ENCODE measurements around the gene CDK11B. TPM values are rescaled to one million over a fixed set of nuclear protein-coding genes. Genes with fewer than 3 reads are reported as not detected.
"Not testable (repeated sequence)": the region's sequence is repeated elsewhere in the genome, so short reads cannot be mapped to it uniquely, and the experiment has no call there.

CDK11B gene
- total RNA-seq, 1 donor from 2014 or later, result 29.7 TPM

DNA sequence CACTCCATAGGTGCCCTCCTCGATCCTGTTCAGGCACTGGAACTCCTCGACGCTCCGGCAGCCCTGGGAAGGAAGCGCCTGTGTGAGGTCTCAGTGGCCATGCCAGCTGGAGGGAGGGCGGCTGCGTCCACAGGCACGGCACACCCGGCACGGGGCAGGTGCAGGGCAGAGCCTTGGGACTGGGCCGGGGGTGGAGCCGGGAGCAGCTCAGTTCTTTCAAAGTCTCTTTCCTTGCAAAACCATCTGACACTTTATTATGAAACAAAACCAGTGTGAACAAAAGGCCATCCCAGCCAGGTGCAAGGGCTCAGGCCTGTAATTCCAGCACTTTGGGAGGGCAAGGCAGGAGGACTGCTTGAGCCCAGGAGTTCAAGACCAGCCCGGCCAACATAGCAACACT, 20.3 kb downstream of the CDK11B start:
- H3K9me3 Mint-ChIP-seq (ENCODE audit: unreplicated experiment); H3K4me3 Mint-ChIP-seq (ENCODE audit: unreplicated experiment); H3K4me1 Mint-ChIP-seq (ENCODE audit: unreplicated experiment); H3K36me3 Mint-ChIP-seq (ENCODE audit: unreplicated experiment); DNase-seq (ENCODE audit: extremely low spot score, unreplicated experiment); H3K27me3 Mint-ChIP-seq (ENCODE audit: unreplicated experiment); H3K27ac Mint-ChIP-seq (ENCODE audit: unreplicated experiment): not testable (repeated sequence)

DNA sequence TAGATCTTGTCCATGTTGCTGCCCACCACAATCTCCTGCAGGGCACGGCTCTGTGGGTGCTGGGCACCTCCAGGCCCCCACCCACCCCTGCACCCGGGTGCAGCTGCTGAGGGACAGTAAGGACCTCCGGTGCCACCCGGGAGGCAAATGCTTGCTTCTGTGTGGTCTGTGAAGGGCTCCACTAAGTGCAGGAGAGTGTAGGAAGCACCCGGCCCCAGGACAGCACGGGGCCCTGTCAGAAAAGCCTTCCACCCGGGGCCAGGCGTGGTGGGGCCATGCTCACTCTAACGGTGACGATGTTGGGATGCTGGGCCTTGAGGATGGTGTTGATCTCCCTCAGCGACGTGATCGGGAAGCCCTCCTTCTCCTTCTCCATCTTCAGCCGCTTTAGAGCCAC, 21.3 kb downstream of the CDK11B start:
- DNase-seq (ENCODE audit: extremely low spot score, unreplicated experiment); H3K9me3 Mint-ChIP-seq (ENCODE audit: unreplicated experiment); H3K36me3 Mint-ChIP-seq (ENCODE audit: unreplicated experiment); H3K4me1 Mint-ChIP-seq (ENCODE audit: unreplicated experiment); H3K4me3 Mint-ChIP-seq (ENCODE audit: unreplicated experiment); H3K27me3 Mint-ChIP-seq (ENCODE audit: unreplicated experiment); H3K27ac Mint-ChIP-seq (ENCODE audit: unreplicated experiment): not testable (repeated sequence)

DNA sequence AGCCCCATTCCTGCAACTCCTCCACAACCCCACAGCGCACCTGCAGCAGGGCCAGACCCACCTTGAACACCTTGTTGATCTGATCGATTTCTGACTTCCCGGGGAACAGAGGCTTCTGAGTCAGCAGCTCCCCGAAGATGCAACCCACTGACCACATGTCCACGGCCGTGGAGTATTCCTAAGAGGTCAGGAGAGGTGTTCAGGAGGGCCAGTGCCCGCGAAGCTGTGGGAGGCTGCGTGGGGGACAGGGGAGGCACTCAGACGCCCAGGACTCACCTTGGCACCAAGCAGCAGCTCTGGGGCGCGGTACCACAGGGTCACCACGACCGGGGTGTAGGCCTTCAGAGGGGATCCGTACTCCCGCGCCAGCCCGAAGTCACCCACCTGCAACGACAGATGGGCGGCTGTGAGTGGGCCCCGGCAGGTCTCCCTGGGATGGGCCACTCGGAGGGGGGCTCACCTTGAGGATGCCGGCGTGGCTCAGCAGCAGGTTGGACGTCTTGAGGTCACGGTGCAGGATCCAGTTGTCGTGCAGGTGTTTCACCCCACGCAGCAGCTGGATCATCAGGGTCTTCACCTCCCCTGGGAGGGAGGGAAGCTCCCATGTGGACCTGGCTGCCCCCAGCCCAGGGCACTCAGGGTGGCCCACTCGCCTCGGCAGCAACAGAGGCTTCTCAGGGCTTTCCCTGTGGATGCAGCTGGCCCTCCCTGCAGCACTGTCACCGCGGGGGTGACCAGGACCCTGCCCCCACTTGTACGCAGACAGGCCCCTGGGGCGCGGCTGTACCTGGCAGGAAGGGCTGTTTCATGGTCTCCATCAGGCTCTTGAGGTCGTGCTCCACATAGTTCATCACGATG, 22.0 kb downstream of the CDK11B start:
- not testable (repeated sequence) for H3K36me3 Mint-ChIP-seq (ENCODE audit: unreplicated experiment); H3K4me3 Mint-ChIP-seq (ENCODE audit: unreplicated experiment); H3K4me1 Mint-ChIP-seq (ENCODE audit: unreplicated experiment); H3K27ac Mint-ChIP-seq (ENCODE audit: unreplicated experiment); DNase-seq (ENCODE audit: extremely low spot score, unreplicated experiment); H3K9me3 Mint-ChIP-seq (ENCODE audit: unreplicated experiment); H3K27me3 Mint-ChIP-seq (ENCODE audit: unreplicated experiment)

GRCh38 chr1:1634613-1635012, 24.2 kb downstream of the CDK11B start:
- H3K4me1 Mint-ChIP-seq (ENCODE audit: unreplicated experiment); H3K9me3 Mint-ChIP-seq (ENCODE audit: unreplicated experiment); H3K27ac Mint-ChIP-seq (ENCODE audit: unreplicated experiment); H3K4me3 Mint-ChIP-seq (ENCODE audit: unreplicated experiment); H3K36me3 Mint-ChIP-seq (ENCODE audit: unreplicated experiment); H3K27me3 Mint-ChIP-seq (ENCODE audit: unreplicated experiment); DNase-seq (ENCODE audit: extremely low spot score, unreplicated experiment): not testable (repeated sequence)

DNA sequence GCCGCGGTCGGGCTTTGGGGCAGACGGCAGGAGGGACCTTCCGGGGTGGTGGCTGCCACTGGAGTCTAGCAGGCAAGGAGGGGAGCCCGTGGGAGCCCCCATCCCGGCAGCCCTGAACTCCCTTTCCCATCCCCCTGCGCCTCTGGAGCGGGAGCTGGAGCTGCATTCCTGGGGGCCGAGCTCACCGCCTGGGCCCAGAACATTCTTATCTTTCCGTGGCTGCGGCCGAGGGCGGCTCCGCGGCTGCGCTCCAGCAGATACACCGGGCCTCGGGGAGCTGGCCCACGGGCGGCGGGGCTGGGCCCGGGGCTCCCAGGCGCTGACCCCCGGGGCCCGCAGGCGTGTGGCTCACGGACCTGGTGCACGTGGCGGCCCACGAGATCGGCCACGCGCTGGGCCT, 25.4 kb downstream of the CDK11B start:
- H3K27me3 Mint-ChIP-seq (ENCODE audit: unreplicated experiment); H3K4me3 Mint-ChIP-seq (ENCODE audit: unreplicated experiment); DNase-seq (ENCODE audit: extremely low spot score, unreplicated experiment); H3K27ac Mint-ChIP-seq (ENCODE audit: unreplicated experiment); H3K4me1 Mint-ChIP-seq (ENCODE audit: unreplicated experiment); H3K9me3 Mint-ChIP-seq (ENCODE audit: unreplicated experiment); H3K36me3 Mint-ChIP-seq (ENCODE audit: unreplicated experiment): not testable (repeated sequence)

DNA sequence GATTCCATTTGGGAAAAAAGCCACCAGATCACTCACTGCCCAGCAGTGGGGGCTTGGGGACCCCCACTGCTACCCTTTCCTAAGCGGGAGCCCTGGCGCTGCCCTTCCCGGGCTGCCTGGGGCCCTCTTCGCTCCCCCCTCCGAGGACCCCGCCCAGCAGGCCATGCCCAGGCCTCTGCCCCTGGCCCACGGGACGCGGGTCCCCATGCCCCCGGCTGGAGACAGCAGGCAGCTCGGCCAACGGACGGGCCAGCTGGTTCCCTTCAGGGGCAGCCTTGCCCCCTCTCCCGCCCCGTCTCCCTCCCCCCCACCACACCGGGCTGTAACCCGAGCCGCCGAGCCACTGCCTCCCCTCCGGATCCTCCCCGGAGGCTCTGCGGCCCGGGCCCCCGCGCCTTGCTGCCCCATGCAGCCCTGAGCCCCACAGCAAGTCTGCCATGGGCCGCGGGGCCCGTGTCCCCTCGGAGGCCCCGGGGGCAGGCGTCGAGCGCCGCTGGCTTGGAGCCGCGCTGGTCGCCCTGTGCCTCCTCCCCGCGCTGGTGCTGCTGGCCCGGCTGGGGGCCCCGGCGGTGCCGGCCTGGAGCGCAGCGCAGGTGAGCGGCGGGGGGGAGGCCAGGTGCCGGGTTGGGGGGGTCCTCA, 26.9 kb downstream of the CDK11B start, which contains the start of gene MMP23B:
TSS of gene MMP23B (plus strand) at position 392 of the 639 bp plus-strand sequence. CDS start at position 438, 46 bp downstream.
- Mint-ChIP-seq H3K4me1 (ENCODE audit: unreplicated experiment) (peaks cover 2% of the 10 kb centered on the region), H3K36me3 (ENCODE audit: unreplicated experiment) (no peaks in the 10 kb centered on the region), H3K4me3 (ENCODE audit: unreplicated experiment) (no peak within 1 kb of the TSS), H3K27me3 (ENCODE audit: unreplicated experiment) (no peaks in the 10 kb centered on the region), H3K9me3 (ENCODE audit: unreplicated experiment) (no peaks in the 10 kb centered on the region), H3K27ac (ENCODE audit: unreplicated experiment) (no peak within 1 kb of the TSS)
- TF ChIP-seq, protein P1, sequence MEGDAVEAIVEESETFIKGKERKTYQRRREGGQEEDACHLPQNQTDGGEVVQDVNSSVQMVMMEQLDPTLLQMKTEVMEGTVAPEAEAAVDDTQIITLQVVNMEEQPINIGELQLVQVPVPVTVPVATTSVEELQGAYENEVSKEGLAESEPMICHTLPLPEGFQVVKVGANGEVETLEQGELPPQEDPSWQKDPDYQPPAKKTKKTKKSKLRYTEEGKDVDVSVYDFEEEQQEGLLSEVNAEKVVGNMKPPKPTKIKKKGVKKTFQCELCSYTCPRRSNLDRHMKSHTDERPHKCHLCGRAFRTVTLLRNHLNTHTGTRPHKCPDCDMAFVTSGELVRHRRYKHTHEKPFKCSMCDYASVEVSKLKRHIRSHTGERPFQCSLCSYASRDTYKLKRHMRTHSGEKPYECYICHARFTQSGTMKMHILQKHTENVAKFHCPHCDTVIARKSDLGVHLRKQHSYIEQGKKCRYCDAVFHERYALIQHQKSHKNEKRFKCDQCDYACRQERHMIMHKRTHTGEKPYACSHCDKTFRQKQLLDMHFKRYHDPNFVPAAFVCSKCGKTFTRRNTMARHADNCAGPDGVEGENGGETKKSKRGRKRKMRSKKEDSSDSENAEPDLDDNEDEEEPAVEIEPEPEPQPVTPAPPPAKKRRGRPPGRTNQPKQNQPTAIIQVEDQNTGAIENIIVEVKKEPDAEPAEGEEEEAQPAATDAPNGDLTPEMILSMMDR (IDR thresholded peaks at IDR 0.05), result no peak
- DNase-seq (ENCODE audit: extremely low spot score, unreplicated experiment), result no peak

- Mint-ChIP-seq H3K36me3 (ENCODE audit: unreplicated experiment) (no peaks in the 10 kb centered on the region), H3K27ac (ENCODE audit: unreplicated experiment) (no peak overlapping the region), H3K4me3 (ENCODE audit: unreplicated experiment) (no peak overlapping the region), H3K4me1 (ENCODE audit: unreplicated experiment) (peaks cover 2% of the 10 kb centered on the region), H3K27me3 (ENCODE audit: unreplicated experiment) (no peaks in the 10 kb centered on the region), H3K9me3 (ENCODE audit: unreplicated experiment) (no peaks in the 10 kb centered on the region)
- TF ChIP-seq, protein P1 (IDR thresholded peaks at IDR 0.05), result no peak
- no peak for DNase-seq (ENCODE audit: extremely low spot score, unreplicated experiment)
Measured at GRCh38 chr1:1630965-1631781, 27.6 kb downstream of the CDK11B start.

All from osteocyte (in vitro differentiated cells).